ENCODE data around the gene TPH2. TPM values are rescaled to one million over a fixed set of nuclear protein-coding genes. Genes with fewer than 3 reads are reported as not detected.

Gene TPH2
- total RNA-seq, 3 donors from 2014 or later = not detected

DNA sequence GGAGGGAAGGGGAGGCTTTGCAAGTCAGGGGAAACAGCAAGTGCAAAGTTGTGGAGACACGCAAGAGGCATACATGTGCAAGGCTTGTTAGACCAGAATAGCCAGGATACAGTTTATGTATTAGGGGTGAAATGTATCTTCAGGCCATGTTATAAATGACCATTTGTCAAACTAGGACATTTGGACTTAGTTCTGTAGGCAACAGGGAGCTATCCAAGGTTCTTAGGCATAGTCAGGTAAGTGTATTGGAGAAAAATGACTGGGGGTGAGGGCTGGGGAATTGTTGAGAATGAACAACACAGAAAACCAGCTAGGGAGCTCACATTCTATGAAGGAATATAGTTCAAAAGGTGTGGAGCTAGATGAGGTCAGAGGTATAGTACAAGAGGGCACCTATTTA lies 42.5 kb downstream of the TPH2 start:
- intact Hi-C loops (cut with DNase I; ENCODE audit: low total_unique reads) = loop anchor here (10.0 kb wide), 1 partner anchor 796 kb away; no protein-coding TSS in a partner anchor

DNA sequence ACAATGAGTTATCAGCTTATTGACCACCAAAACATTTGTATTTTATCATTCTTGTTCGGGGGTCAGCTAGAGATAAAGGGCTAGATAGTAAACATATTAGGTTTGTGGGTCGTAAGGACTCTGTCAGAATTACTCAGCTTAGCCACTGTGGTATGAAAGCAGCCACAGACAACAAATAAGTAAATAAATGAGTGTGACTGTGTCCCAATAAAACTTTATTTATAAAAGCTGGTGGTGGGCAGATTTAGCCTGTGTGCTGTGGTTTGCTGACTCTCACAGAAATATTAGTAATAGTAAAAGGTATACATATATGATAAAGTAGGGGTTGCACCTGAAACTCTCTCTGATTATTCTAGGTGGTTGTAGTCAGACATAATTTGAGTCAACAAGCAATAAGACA lies 56.1 kb downstream of the TPH2 start:
- TF ChIP-seq POLR2A (IDR thresholded peaks at IDR 0.05) (no peak), POLR2AphosphoS5 (IDR thresholded peaks at IDR 0.05) (no peak)
- TF ChIP-seq, protein P1, sequence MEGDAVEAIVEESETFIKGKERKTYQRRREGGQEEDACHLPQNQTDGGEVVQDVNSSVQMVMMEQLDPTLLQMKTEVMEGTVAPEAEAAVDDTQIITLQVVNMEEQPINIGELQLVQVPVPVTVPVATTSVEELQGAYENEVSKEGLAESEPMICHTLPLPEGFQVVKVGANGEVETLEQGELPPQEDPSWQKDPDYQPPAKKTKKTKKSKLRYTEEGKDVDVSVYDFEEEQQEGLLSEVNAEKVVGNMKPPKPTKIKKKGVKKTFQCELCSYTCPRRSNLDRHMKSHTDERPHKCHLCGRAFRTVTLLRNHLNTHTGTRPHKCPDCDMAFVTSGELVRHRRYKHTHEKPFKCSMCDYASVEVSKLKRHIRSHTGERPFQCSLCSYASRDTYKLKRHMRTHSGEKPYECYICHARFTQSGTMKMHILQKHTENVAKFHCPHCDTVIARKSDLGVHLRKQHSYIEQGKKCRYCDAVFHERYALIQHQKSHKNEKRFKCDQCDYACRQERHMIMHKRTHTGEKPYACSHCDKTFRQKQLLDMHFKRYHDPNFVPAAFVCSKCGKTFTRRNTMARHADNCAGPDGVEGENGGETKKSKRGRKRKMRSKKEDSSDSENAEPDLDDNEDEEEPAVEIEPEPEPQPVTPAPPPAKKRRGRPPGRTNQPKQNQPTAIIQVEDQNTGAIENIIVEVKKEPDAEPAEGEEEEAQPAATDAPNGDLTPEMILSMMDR (IDR thresholded peaks at IDR 0.05) = no peak
- Histone ChIP-seq H3K4me3 (no peak overlapping the region), H3K36me3 (no peaks in the 10 kb centered on the region), H3K27me3 (no peaks in the 10 kb centered on the region), H3K9me3 (no peaks in the 10 kb centered on the region), H3K27ac (no peak overlapping the region), H3K4me1 (no peaks in the 10 kb centered on the region)
- no peak for DNase-seq (ENCODE audit: low spot score in 2 of 2)
- intact Hi-C loops (cut with DNase I; ENCODE audit: low total_unique reads) = no loop called here

More for the DNA sequence above, 42.5 kb downstream of the TPH2 start:
- Histone ChIP-seq H3K9me3 (no peaks in the 10 kb centered on the region), H3K4me3 (no peak overlapping the region), H3K36me3 (no peaks in the 10 kb centered on the region), H3K27me3 (no peaks in the 10 kb centered on the region), H3K4me1 (no peaks in the 10 kb centered on the region), H3K27ac (no peak overlapping the region)
- no peak for TF ChIP-seq POLR2A (IDR thresholded peaks at IDR 0.05)
- TF ChIP-seq, protein P1 (IDR thresholded peaks at IDR 0.05) = no peak
- TF ChIP-seq POLR2AphosphoS5 (IDR thresholded peaks at IDR 0.05) = no peak
- no peak for DNase-seq (ENCODE audit: low spot score in 2 of 2)

DNA sequence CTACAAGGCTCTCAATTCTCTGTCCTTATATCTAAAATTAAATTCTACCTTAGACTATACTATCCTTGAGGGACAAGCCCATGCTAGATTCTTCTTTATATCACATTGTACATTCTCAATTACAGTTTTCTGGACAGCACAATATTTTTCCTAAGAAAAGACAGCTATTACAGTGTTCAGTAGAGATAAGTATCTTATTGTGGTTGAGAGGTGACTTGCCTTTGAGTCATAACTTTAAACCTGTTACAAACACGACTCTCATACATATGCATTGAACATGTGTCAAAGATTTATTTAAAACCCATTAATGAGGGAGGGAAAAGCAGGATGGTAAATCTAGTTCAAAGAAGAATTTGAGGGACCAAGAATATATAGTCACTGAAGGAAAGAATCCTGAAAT lies 61.1 kb downstream of the TPH2 start:
- intact Hi-C loops (cut with DNase I; ENCODE audit: low total_unique reads) = loop anchor here (1.0 kb wide), 1 partner anchor 18 kb away; no protein-coding TSS in a partner anchor
- H3K4me3 ChIP-seq = no peak overlapping the region
- no peak for TF ChIP-seq POLR2A (IDR thresholded peaks at IDR 0.05)
- TF ChIP-seq POLR2AphosphoS5 (IDR thresholded peaks at IDR 0.05) = no peak
- TF ChIP-seq, protein P1 (IDR thresholded peaks at IDR 0.05) = no peak
- DNase-seq (ENCODE audit: low spot score in 2 of 2) = no peak
- no peaks in the 10 kb centered on the region for H3K36me3 ChIP-seq
- no peaks in the 10 kb centered on the region for H3K4me1 ChIP-seq
- H3K9me3 ChIP-seq = no peaks in the 10 kb centered on the region
- H3K27me3 ChIP-seq = no peaks in the 10 kb centered on the region
- H3K27ac ChIP-seq = no peak overlapping the region

DNA sequence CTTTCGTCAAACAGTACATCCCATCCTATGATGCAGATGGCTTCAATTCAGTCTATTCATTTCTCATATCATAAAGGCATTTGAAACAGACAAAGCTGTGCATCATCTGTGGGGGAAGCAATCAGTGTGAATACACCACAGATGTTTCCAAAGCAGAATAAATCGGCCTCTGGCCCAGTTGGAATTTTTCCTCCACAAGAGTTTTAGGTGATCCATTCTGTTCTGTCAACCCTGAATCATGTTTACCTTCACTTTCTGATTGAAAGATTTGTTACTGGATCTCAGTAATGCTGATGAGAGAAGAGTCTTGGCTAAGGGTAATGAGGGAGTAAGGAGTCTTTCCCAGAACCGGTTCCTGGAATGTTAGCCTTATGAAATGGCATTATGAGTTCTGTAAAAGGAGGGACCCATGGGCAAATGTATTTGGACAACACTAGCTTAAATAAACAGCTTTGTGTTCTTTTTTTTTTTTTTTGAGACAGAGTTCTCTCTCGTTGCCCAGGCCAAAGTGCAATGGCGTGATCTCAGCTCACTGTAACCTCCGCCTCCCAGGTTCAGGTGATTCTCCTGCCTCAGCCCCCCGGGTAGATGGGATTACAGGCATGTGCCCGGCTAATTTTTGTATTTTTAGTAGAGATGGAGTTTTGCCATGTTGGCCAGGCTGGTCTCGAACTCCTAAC lies 62.5 kb downstream of the TPH2 start:
- H3K27ac ChIP-seq = no peak overlapping the region
- H3K4me3 ChIP-seq = no peak overlapping the region
- no peak for TF ChIP-seq POLR2AphosphoS5 (IDR thresholded peaks at IDR 0.05)
- TF ChIP-seq, protein P1 (IDR thresholded peaks at IDR 0.05) = no peak
- no peak for TF ChIP-seq POLR2A (IDR thresholded peaks at IDR 0.05)
- no peaks in the 10 kb centered on the region for H3K9me3 ChIP-seq
- no peak for DNase-seq (ENCODE audit: low spot score in 2 of 2)
- H3K4me1 ChIP-seq = no peaks in the 10 kb centered on the region
- intact Hi-C loops (cut with DNase I; ENCODE audit: low total_unique reads) = loop anchor here (1.0 kb wide), 1 partner anchor 16 kb away; no protein-coding TSS in a partner anchor
- peaks cover 0 to 5% of the 10 kb centered on the region in 2 donors for H3K27me3 ChIP-seq
- H3K36me3 ChIP-seq = no peaks in the 10 kb centered on the region

DNA sequence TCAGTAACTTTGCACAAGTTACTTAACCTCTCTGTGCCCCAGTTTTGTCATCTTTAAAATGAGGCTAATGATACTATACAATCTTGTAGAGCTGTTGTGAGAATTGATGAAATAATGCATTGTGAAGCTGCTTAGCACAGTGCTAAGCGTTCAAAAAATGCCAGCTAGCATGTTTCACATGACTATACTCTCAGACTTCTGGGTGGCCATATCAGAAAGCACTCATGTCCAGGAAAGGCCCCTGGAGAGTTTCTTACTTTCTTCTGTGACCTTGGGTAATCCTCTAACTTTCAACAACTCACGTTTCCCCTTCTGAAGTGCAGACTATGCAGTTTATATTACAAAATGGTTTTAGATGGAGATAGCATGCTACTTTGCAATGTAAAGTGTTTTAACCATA lies 68.1 kb downstream of the TPH2 start:
- H3K9me3 ChIP-seq = no peaks in the 10 kb centered on the region
- no peak for DNase-seq (ENCODE audit: low spot score in 2 of 2)
- TF ChIP-seq POLR2A (IDR thresholded peaks at IDR 0.05) (no peak), POLR2AphosphoS5 (IDR thresholded peaks at IDR 0.05) (no peak)
- TF ChIP-seq, protein P1 (IDR thresholded peaks at IDR 0.05) = no peak
- no peak overlapping the region for H3K27ac ChIP-seq
- H3K4me3 ChIP-seq = no peak overlapping the region
- H3K27me3 ChIP-seq = peaks cover 0 to 5% of the 10 kb centered on the region in 2 donors
- H3K36me3 ChIP-seq = no peaks in the 10 kb centered on the region
- intact Hi-C loops (cut with DNase I; ENCODE audit: low total_unique reads) = no loop called here
- no peaks in the 10 kb centered on the region for H3K4me1 ChIP-seq
